ENCODE measurements around the gene OVCA2.
A peak's percentile ranks its signal among the peaks of the same experiment; 100 is the strongest.
"Not testable (repeated sequence)": the region's sequence is repeated elsewhere in the genome, so short reads cannot be mapped to it uniquely, and the experiment has no call there.

OVCA2 gene

GRCh38 chr17:2041561-2042389, at the start of gene OVCA2:
Gene OVCA2 (plus strand): TSS chr17:2042022. CDS start chr17:2042048, 26 bp downstream.
- peak; percentile 92 to 98 for DNase-seq

GRCh38 chr17:1992541-1992940, 49.3 kb upstream of the OVCA2 start:
- DNase-seq = no peak

DNA sequence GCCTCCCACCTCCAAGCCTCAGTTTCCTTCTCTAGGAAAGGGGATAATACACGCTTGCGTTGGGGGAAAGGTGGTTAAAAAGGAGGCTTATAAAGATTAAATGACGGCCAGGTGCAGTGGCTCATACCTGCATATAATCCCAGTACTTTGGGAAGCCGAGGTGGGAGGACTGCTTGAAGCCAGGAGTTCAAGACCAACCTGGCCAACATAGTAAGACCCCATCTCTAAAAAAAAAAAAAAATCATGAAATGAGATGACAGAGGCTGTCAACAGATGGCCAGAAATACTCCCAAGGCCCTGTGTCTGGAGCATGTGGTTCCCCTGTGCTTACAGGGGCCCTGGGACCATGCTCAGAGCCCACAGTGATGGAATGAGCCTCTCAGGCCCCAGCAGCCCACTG, 47.1 kb upstream of the OVCA2 start:
- no peak for DNase-seq

- no peak for DNase-seq
Observed at GRCh38 chr17:1995321-1995892, 46.4 kb upstream of the OVCA2 start.

DNA sequence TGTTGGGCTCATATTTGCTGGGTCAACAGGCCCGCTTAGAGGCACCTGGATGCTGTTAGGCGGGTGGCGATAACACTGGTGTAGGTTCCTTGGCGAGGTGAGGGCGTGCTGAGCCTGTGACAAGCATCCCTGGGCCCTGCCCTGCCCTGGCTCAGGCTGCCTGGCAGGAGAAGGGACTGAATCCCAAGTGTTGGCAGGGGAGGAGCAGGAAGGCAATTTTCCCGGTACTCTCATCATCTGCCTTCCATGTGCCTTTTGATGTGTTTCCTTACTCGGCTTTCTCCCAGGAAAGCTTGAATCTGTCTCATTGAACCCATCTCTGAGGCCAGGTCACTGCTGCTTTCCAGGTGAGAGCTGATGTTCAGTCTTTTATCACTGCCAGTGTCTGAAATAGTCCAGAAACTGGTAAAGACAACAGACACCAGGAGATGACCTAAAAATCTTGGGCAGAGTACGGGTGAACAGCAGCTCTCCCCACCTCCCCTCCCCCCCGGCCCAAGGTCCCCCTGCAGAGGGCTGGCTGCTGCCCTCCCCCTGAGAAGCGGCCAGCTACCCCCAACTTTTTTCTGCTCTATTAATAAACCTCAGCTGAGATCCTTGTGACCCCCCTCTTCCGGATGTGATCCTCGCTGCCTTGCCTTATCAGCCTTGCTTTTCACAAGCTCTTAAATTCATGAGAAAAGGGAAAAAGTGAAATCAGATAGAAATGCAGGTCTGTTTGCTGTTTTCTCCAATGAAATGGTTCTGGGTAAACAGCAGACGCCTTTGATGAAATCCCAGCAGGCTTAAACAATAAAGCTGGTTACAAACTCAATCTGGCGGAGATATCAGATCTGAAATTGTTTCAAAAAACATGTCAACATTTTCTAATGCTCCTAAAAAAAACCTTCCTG, 45.7 kb upstream of the OVCA2 start:
- no peak for DNase-seq

DNA sequence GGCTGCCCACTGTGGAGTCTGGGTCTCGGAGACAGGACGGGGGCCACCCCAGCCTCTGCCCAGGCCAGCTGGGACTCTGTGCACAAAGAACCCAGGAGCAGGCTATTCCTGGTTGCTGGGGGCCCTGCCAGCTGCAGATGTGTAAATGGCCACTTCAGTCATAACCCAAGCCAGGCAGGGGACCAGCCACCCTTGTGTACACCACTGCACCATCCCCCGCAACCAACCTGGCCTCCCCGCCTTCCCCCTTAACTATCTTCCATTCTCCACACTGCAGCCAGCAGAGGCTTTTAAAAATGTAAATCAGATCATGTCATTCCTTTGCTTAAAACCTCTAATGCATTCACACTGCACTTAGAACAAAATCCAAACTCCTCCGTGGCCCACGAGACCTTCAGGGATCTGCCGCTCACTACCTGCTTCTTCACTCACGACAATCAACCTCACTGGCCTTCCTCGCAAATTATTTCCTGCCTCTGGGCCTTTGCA, 45.0 kb upstream of the OVCA2 start:
- no peak for DNase-seq

DNA sequence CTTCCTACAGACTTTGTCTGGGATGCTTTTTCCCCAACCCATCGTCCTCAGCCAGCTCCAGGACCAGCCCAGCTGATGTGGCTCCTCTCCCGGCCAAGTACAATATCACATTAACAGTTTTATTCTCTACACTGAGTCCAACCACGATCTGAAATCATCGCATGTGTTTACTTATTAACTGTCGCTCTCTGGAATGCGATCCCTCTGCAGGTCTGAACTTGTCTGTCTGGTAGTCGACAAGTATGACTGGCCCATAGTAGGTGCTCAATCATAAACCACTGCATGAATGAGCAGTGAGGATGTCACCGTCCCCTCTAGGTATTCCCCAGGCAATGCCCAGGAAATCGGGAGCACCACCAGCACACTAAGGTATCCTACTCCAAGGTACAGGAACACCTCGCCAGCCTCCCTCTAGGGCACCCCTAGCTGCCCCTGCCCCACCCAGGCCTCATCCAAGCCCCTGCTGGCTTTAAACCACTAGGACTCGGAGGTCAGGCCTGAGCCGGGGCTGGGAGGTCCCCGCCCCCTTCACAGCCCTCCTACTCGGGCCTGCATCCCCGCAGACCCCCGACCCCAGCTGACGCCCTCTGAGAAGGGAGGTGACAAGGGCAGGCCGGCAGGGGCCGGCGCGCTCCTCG, 44.4 kb upstream of the OVCA2 start:
- DNase-seq = no peak

- DNase-seq = no peak
Observed at GRCh38 chr17:1997927-1998742, 43.7 kb upstream of the OVCA2 start.

DNA sequence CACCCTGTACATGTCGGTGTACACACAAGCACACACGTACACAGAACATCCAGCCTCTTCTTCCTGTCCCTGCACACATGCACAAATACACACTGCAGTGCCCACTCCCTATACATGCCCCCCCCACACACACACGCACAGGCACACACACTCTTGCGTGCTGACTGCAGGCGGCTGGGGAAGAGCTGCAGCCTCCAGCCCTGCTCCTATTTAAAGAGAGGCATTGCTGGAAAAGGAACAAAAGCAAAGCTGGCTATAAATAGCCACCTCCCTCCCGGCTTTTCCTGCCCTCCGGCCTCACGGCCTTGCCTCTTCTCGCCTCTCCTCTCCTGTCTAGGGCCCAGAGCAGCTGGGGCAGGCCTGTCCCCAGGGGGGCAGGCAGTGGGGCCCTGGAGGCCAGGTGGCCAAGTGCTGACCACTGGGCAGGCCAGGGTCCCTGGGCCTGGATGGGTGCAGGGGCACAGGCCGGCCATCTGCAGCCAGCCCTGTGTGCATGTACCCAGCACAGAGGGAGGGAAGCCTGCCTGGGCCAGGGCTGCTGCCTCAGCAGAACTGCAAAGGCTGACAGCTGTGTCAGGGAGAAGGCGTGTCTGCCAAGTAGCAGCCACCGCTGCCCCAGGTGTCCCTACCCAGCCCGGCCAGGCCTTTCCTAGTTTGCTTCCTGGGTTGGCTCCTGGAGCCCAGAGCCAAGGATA, 42.1 kb upstream of the OVCA2 start:
- no peak for DNase-seq

- no peak for DNase-seq
Observed at GRCh38 chr17:2002767-2003329, 39.0 kb upstream of the OVCA2 start.

DNA sequence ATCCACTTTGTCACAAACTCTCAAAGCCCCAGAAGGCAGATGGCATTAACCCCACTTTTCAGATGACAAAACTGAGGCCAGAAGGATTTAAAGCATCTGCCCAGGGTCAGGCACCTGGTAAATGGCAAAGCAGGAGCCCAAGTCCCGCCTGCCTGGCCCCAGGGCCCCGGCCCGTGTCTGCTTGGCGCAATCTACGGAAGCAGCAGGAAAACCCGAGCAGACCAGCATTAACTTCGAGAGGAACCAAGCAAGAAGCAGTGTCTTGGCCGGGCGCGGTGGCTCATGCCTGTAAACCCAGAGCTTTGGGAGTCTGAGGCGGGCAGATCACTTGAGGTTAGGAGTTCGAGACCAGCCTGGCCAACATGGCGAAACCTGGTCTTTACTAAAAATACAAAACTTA, 38.3 kb upstream of the OVCA2 start:
- no peak for DNase-seq

DNA sequence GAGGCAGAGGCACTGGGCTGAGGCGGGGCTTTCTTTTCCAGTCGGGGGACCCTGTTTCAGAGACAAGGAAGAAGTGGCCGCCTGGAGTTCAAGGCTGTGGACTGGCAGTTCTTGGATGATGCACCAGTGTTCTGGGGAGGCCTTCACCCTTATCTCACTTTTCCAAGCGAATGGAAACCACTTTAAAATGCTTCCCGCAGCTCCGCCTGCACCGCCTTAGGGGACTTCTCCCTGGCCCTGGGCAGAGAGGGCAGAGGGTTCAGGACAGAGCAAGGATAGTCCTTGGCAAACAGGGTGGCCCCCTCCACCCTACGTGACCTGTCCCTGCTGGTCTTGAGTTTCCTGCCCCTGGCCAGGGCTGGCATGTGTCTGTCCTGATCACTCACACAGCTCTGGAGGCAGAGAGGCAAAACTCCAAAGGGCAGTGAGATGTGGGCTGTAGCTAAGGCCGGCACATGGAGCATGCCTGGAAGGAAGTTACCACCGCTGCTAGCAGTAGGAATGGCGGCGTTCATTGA, 37.3 kb upstream of the OVCA2 start:
- DNase-seq = no peak

GRCh38 chr17:2008332-2009126, 33.3 kb upstream of the OVCA2 start:
- no peak for DNase-seq

- no peak for DNase-seq
Observed at GRCh38 chr17:2009737-2010136, 32.1 kb upstream of the OVCA2 start.

- no peak for DNase-seq
Observed at GRCh38 chr17:2011411-2012371, 30.1 kb upstream of the OVCA2 start.

GRCh38 chr17:2012499-2012898, 29.3 kb upstream of the OVCA2 start:
- DNase-seq = no peak

GRCh38 chr17:2013220-2013993, 28.4 kb upstream of the OVCA2 start:
- DNase-seq = not testable (repeated sequence)

DNA sequence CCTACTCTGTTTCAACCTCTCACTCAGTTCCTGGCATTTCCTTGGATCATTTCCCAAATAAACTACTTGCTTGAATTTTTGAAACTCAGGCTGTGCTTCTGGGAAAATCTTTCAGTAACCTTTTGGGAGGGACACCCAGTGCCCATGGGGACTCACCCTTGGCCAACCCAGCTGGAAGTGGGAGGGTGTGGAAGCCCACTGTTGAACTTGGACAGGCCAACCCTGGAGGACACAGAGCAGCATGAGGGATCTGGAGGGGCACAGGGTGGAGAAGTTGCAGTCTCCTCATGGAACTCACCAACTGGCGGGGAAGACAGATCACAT, 27.9 kb upstream of the OVCA2 start:
- no peak for DNase-seq

All from NCI-H1930 (cell line).